SK-N-MC (cell line): Measurements from ENCODE around the gene H2BK1.

Experiments used
- DNase-seq: peaks from one replicate; pipeline ENCODE4 v3.0.0-alpha.2; 2011; ENCODE audit warnings: low read depth, low spot score
- H3K27ac ChIP-seq: fragments of 200-600 bp; sonication (generic); 2 replicates; pipeline ENCODE4 v1.5.1; 2016; ENCODE audit warnings: mixed run types
- H3K36me3 ChIP-seq: fragments of 200-600 bp; sonication (generic); 2 replicates; pipeline ENCODE4 v1.6.1; 2017; ENCODE audit warnings: antibody characterized with exemption, low read length, mixed read lengths; ENCODE audit not compliant: insufficient read depth
- H3K4me3 ChIP-seq: fragments of 200-600 bp; sonication (generic); 2 replicates; pipeline ENCODE4 v1.5.1; 2016
- H3K9ac ChIP-seq: fragments of 200-600 bp; sonication (generic); 2 replicates; pipeline ENCODE4 v1.8.0; 2017; ENCODE audit warnings: mixed run types, mixed read lengths; ENCODE audit not compliant: insufficient read length
- H3K9me3 ChIP-seq: fragments of 200-600 bp; sonication (generic); 2 replicates; pipeline ENCODE4 v1.6.1; 2017; ENCODE audit warnings: low read depth, mild to moderate bottlenecking, antibody characterized with exemption, low read length, moderate library complexity, mixed read lengths
- EZH2 ChIP-seq: fragments of 200-600 bp; sonication (generic); IDR thresholded peaks from one replicate; pipeline ENCODE4 v1.6.1; 2017; ENCODE audit warnings: antibody characterized with exemption
- FOXP2 ChIP-seq: optimal IDR thresholded peaks from 2 replicates; pipeline ENCODE3; 2011; ENCODE audit warnings: mild to moderate bottlenecking, moderate library complexity; ENCODE audit not compliant: insufficient read depth; ENCODE audit errors: extremely low read length, control extremely low read depth
- POLR2AphosphoS5 ChIP-seq: IDR thresholded peaks from 2 replicates; pipeline ENCODE4 v1.6.1; 2012; ENCODE audit warnings: mild to moderate bottlenecking, low read depth, low read length, borderline replicate concordance

The H2BK1 gene

GRCh38 chr7:151194188-151194587 lies 16.1 kb downstream of the H2BK1 start:
- Histone ChIP-seq H3K9me3 (no peaks in the 10 kb centered on the region), H3K9ac (no peak overlapping the region), H3K27ac (no peak overlapping the region), H3K36me3 (no peaks in the 10 kb centered on the region), H3K4me3 (no peak overlapping the region)
- TF ChIP-seq FOXP2 (no peak), POLR2AphosphoS5 (no peak), EZH2 (no peak)
- no peak for DNase-seq

GRCh38 chr7:151193203-151193978 lies 16.9 kb downstream of the H2BK1 start:
- TF ChIP-seq POLR2AphosphoS5 (no peak), FOXP2 (no peak), EZH2 (no peak)
- Histone ChIP-seq H3K9me3 (no peaks in the 10 kb centered on the region), H3K4me3 (no peak overlapping the region), H3K9ac (no peak overlapping the region), H3K27ac (no peak overlapping the region), H3K36me3 (no peaks in the 10 kb centered on the region)
- DNase-seq, result no peak

- Histone ChIP-seq H3K9me3 (no peaks in the 10 kb centered on the region), H3K4me3 (no peak overlapping the region), H3K36me3 (no peaks in the 10 kb centered on the region), H3K9ac (no peak overlapping the region), H3K27ac (no peak overlapping the region)
- TF ChIP-seq FOXP2, result no peak
- no peak for TF ChIP-seq EZH2
- no peak for TF ChIP-seq POLR2AphosphoS5
- no peak for DNase-seq
These were observed 18.2 kb downstream of the H2BK1 start for GRCh38 chr7:151192002-151192539.

DNA sequence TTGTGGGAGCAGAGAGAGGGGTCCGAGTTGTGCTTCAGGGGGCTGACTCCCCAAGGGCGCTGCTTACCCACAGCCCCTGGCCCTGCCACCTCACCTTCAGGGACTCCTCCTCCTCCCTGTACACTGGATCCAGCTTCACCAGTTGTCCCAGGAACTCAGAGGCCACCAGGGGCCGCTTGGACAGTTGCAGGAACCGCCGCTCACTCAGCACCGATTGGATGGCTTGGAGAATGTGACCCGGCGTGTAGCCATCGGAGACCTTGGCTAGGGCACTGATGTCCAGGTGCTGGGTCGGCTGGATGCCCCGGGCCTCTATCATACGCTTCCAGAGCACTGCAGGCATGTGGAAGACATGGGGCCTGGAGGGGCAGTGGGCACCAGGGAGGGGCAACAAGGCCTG lies 18.7 kb downstream of the H2BK1 start:
- H3K4me3 ChIP-seq, result no peak overlapping the region
- H3K27ac ChIP-seq, result no peak overlapping the region
- no peaks in the 10 kb centered on the region for H3K36me3 ChIP-seq
- no peak for TF ChIP-seq FOXP2
- no peak for DNase-seq
- H3K9me3 ChIP-seq, result no peaks in the 10 kb centered on the region
- H3K9ac ChIP-seq, result no peak overlapping the region

GRCh38 chr7:151189038-151189437 lies 21.2 kb downstream of the H2BK1 start:
- H3K4me3 ChIP-seq, result no peak overlapping the region
- H3K9me3 ChIP-seq, result no peaks in the 10 kb centered on the region
- DNase-seq, result no peak
- no peak for TF ChIP-seq POLR2AphosphoS5
- TF ChIP-seq EZH2, result no peak
- TF ChIP-seq FOXP2, result no peak
- H3K27ac ChIP-seq, result no peak overlapping the region
- H3K36me3 ChIP-seq, result no peaks in the 10 kb centered on the region
- H3K9ac ChIP-seq, result no peak overlapping the region

DNA sequence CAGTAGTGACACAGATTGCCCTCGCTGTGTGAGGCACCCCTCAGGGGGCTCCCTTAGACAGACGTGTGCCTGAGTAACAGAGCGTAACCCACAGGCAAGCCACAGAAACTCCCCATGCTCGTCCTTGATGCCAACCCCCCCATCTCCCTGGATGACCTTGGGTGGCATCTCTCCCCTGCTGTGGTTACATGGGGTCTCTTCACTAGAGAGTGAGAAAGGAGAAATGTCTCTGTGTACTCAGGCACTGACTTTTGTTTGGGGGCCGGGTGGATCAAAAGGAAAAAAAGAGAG lies 22.1 kb downstream of the H2BK1 start:
- H3K9ac ChIP-seq, result no peak overlapping the region

GRCh38 chr7:151187409-151188251 lies 22.7 kb downstream of the H2BK1 start:
- H3K9me3 ChIP-seq, result no peaks in the 10 kb centered on the region
- H3K4me3 ChIP-seq, result no peak overlapping the region
- no peak for DNase-seq
- H3K27ac ChIP-seq, result no peak overlapping the region
- TF ChIP-seq FOXP2, result no peak
- TF ChIP-seq EZH2, result no peak
- TF ChIP-seq POLR2AphosphoS5, result no peak
- H3K9ac ChIP-seq, result no peak overlapping the region
- no peaks in the 10 kb centered on the region for H3K36me3 ChIP-seq

More for the DNA sequence above, 22.1 kb downstream of the H2BK1 start:
- TF ChIP-seq FOXP2 (no peak), EZH2 (no peak), POLR2AphosphoS5 (no peak)
- no peaks in the 10 kb centered on the region for H3K36me3 ChIP-seq
- no peaks in the 10 kb centered on the region for H3K9me3 ChIP-seq
- H3K4me3 ChIP-seq, result no peak overlapping the region
- no peak for DNase-seq
- H3K27ac ChIP-seq, result no peak overlapping the region

- Histone ChIP-seq H3K9ac (no peak within 1 kb of the TSS), H3K4me3 (no peak within 1 kb of the TSS), H3K36me3 (no peaks in the 10 kb centered on the region), H3K9me3 (no peaks in the 10 kb centered on the region), H3K27ac (no peak within 1 kb of the TSS)
- DNase-seq, result no peak
- TF ChIP-seq POLR2AphosphoS5 (no peak), EZH2 (no peak), FOXP2 (no peak)
These were observed 23.5 kb downstream of the H2BK1 start, which contains the start of gene ASB10 for GRCh38 chr7:151186640-151187408. Gene ASB10 (minus strand): TSS chr7:151187250. CDS start chr7:151187130, 120 bp downstream.
